HG03460 (cell line): Measurements from ENCODE around the gene CABLES1.

Source experiments
- ATAC-seq: cut with Tn5 transposase; IDR thresholded peaks from one replicate; pipeline ENCODE4 v1.9.1; 2021; ENCODE audit not compliant: unreplicated experiment

CABLES1 gene

DNA sequence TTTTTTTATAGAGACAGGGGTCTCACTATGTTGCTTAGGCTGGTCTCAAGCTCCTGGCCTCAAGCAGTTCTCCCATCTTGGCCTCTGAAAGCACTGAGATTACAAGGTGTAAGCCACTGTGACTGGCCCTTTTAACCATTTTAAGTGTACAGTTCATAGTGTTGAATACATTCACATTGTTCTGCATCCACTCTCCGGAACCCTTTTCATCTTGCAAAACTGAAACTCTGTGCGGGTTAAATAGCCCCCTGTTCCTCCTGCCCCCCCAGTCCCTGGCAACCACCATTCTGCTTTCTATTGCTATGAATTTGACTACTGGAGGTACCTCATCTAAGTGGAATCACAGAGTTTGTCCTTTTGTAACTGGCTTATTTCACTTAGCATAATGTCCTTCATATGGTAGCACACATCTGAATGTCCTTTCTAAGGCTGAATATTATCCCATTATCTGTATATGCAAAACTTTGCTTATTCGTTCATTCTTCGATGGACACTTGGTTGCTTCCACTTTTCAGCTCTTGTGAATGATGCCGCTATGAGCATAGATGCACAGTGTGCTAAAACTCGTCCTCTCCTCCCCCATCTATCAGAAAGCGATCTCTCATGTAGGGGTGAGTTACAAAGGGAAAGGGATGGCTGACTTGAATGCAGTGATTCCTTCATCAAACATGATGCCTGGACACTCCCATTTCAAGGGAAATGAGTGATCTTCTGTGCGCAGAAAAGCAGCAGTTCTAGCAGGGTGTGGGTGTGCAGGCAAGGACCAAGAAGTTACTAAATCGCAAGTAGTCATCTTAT is 30.2 kb downstream of the CABLES1 start:
- ATAC-seq: no peak

DNA sequence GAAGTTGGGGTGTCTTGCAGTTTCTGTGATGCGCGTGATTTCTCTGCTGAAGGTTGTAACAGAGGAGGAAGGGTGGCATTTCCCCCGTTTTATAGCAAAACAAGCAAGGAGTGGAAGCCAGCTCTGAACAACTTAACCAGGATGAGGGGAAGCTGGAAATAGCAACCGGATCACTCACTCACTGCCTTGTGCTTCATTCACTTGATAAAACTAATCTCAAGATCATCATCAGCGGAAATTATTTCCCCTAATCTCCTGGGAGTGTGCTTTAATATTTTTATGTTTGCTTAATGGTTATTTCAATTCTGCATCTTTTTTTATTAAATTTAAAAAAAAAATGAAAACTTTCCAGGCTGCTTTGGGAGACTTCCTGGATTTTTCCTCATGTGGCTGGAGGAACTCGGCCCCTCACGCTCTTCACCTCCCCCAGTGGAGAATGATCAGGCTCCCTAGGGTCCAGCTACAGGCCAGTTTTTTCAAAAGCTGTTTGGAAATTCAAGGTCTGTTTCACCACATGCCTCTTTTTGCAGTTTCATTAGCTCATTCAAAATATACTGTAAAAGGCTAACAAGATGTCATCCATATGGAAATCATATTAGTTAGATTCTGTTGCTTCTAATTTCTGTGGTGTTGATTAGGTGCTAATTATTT is 31.7 kb downstream of the CABLES1 start:
- ATAC-seq: no peak

DNA sequence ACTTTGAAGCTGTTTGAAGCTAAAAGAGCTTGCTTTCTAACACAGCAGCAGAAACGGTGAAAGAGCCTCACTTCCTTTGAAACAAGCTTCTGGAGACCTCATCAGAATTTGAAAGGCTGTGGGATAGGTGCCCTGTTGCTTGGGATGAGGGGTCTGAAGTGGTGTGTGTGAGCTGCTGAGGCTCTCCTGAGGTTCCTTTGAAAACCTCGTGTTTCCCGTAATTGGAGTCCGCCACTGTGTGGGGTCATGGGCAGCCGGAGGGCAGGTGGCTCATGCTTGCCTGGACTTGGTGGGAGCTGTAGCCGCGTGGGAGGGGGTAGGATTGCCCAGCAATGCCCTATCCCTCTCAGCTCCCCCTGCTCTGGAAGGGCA is 34.4 kb downstream of the CABLES1 start:
- no peak for ATAC-seq

DNA sequence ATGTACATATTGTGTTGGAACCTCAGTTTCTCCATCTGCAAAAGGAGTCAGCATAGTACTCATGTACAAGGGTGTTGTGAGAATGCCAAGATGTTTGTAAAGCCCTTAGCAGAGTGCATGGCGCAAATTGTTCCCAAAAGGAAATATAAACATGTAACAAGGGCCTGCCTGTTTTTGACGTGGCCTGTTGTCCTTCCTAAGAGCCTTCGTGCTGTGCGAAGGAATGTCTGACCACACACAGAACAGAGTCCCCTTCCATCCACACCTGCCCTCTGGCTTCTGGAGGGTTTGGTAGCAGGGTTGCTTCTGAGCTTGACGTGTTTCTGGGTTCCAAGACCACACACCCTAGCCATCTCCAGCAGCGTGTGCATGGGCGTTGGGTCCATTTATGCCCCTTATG is 34.9 kb downstream of the CABLES1 start:
- ATAC-seq: no peak

DNA sequence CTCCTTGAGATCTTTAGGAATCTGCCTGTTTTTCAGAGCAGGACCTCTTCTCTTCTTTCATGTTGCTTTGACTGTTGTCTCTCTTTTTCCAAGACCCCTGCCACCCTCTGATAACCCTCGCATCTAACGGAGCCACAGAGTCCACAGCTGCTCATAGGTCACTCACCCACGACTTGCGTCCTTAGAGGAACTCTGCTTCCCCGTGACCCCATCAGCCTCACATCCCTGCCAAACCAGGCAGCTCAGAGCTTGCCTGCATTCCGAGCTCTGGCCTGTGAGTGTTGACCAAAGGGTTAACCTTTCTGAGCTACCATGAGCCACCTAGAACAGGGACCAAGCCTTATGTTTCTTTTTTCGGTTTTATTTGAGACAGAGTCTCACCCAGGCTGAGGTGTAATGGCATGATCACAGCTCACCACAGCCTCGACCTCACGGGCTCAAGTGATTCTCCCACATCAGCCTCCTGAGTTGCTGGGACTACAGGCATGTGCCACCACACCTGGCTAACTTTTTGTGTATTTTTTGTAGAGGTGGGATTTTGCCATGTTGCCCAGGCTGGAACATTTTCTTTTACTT is 36.4 kb downstream of the CABLES1 start:
- no peak for ATAC-seq

DNA sequence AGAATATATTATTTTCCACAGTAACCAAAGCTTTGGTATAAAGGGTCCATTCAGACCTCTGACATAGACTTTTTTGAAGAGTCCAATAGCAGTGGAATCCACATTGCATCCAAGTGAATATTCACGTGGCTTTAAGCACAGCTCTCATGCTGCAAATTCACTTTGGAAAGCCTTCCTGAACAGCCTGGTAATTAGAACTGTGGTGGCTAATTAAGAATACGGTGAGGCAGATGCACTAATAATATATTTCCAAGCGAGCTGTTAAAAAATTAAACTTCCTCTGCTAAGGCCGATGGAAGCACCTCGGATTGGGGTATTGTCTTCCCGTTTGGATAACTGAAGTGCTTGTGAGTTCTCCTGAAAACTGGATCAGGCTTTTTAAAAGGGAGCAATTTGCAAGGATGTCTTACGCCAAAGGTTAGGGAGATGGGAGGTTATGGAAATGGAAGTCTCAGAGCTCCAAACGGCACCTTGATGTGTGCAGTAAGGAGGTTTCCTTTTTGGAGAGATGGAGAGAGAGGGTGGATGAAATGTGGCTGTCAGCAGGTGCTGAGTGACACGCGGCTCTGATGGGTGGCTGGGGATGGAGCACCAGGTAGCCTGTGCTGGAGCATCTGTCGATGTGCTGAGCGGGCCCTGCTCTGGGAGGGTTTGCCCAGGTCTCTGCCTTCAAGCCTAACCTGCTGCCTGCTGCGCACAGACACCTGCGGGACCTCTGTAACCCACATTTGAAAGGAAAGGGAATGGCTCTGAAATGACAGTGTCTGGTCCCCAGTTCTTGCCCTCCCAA is 37.5 kb downstream of the CABLES1 start:
- ATAC-seq: no peak

DNA sequence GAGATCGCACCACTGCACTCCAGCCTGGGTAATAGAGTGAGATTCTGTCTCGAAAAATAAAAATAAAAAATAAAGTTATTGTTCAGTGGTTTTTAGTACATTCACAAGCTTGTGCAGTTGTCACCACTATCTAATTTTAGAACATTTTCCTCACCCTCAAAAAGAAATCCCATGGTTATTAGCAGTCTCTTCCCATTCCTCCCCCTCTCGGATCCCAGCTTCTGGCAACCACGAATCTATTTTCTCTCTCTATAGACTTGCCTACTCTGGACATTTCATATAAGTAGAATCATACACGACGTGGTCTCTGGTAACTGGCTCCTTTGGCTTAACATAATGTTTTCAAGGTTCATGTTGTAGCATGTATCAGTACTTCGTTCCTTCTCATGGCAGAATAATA is 38.6 kb downstream of the CABLES1 start:
- no peak for ATAC-seq

DNA sequence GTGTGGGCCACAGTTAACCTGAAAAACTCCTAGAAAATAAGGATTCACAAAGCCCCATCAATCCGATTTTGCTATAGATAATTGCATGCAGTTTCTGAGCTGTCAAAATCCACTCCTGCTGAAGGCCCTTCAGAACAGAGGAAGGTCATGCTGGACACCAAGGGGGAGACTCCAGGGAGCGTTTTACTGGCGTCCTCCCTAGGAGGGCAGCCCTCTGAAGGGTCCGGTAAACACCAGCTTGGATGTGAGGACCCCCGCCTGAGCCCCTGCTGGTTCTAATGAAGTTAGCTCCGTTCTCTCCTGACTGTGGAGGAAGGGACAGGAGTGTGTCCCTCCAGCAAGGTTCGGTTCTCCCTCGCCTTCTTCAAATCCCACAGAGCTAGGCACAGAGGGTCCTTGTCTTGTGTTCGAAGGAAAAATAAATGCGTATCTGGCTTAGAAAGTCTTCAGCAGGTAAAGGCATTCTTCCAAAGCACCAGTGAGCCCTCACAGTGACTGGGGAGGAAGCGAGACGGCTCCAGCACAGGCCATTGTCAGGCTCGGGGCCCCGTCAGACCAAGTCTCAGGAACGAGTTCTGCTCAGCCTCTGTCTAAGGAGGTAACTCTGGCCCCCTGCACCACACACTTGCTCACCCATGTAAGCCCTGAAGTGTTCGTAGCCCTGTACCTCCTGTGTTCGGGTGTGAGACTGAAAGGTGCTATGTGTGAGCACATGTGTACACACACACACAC is 41.6 kb downstream of the CABLES1 start:
- no peak for ATAC-seq

DNA sequence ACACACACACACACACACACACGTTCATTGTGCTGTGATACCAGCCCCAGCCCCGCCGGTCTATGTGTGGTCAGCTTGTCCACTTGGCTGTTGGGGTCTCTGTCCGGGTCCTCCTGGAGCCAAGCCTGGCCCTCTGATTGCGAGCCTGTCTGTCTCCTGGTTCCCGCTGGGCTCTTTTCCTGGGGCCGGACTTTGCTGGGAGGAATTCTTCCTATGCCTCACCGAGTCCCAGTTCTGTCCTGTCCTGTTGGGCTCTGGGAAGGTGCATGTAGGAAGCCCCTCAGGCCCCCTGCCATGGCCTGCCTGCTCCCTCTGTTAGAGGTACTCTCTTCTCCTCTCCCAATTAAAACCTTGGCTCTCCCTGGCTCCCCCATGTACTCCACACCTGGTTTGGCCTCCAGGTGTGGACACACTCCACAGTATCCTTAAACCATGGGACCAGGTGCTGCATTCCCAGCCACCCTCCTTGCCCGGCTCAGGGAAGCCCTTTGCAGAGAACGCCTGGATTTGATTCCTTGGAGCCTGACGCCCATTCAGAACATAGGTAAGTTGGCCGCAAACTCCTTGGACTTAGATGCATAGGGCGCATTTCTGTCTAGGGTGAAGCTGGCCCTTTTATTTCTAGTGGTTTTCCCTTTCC is 42.3 kb downstream of the CABLES1 start:
- ATAC-seq: no peak

DNA sequence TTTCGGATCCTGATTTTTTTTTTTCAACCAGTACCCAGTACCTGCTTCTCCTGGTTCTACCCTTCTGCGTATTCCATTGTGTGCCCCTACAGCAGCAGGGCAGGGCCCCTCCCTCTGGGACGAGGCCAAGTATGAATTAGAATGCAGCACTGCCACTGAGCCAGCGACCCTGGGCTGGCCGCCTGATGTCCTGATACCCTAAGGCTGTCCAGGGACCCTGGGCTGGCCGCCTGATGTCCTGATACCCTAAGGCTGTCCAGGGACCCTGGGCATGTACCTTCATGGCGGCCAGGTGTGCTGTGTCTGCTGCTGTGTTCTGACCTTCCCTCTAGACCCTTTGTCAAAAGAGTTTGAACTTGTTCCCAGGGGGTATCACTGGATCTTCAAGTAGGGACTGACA is 42.9 kb downstream of the CABLES1 start:
- ATAC-seq: no peak

DNA sequence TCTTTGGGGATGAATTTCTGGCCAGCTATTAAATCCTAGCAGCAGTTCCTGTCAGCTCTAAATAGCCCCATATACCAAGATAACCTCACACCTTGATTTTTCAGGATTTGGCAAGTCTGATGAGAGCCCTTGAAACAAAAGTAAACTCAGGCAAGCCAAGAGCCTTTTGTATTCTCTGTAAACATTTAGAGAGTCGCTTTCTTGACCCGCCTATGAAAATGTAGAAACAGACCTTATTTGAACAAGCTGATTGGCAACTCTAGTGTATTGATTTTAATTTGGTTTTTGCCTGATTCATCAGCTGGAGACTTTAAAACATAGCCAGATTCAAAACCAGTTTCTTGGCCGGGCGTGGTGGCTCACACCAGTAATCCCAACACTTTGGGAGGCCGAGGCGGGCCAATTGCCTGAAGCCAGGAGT is 43.4 kb downstream of the CABLES1 start:
- ATAC-seq: no peak

DNA sequence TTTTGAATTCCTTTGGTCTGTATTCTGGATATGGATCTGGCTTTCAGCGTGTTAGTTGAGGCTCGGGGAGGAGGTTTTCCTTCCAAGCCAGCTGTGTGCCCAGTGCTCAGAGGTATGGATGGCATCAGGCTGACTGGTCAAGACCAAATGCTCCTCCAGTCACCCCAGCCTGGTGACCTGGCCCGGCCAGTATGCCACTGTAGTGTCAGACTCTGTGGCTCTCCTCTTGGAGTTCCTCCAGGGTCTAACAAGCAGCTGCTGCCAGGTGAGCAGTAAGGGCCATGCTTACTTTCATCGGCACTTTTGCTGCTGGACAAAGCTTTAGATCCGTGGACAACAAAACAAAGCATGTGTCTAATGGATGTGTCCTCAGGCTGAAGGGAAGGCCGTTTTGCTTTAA is 44.1 kb downstream of the CABLES1 start:
- ATAC-seq: no peak

DNA sequence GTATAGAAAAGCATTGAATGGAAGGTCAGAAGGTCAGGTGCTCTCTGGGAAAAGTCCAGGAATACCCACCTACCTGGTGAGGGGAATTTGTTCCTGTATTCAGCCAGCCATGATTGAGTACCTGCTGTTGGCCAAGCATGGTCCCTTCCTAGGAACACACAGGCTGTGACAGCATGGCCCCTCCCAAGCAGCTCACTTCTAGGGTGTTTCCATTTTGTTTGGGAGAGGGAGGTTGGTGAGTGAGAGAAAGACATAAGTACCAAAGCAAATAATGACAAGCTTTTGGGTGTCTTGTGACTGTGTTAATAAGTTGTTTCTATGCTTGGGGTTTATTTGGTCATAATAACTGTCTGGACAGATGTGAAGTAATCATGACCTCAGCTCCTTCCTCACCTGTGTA is 46.3 kb downstream of the CABLES1 start:
- ATAC-seq: no peak

DNA sequence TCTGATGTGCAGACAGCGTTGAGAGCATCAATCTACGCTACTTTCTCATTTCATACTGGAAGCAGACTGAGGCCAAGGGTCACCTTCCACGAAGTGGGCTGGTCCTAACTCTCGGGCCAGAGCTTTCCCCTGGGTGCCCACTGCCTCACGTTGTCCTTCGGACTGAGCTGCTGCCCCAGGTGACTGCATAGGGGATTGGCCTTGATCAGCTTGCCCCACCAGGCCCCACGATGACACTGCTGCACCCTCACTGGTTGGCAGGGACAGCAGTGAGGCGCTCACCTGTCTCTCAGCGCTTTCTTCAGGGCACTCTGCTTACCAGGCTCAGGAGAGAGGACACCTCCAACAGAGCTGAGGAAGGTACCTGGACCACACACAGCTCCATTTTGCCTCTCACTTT is 47.3 kb downstream of the CABLES1 start:
- no peak for ATAC-seq

DNA sequence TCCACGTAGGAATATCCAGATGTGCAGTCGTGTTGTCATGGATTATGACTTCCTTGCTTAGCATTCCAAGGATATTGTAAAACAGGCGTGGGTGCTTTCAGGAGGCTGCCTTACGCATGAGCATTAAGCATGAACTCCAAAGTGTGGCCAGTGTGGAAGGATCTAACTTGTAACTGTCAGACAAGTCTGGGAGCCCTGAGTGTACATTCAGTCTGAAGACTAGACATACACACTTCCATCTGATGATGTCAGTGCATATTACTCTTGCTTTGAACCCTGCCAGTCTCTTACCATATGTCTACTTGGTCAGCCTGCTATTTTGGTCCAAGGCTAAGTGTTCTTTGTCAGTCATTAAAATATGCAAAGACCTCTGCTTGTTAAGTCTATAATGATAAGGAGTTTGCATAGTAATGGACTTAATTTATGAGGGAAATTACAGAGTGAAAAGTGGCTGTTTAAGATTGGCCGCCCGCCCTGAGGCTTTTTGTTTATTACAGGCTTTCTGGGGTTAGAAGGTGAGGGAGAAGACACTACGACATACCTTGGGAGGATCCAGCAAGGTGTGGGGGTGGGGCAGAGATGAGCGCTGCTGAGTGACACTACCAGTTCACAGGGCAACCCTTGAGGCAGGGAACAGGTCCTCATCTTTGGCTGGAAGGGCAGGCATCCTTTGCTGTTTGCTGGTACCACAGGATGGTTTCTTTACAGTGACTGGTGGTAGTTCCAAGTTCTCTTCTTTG is 48.3 kb downstream of the CABLES1 start:
- no peak for ATAC-seq

DNA sequence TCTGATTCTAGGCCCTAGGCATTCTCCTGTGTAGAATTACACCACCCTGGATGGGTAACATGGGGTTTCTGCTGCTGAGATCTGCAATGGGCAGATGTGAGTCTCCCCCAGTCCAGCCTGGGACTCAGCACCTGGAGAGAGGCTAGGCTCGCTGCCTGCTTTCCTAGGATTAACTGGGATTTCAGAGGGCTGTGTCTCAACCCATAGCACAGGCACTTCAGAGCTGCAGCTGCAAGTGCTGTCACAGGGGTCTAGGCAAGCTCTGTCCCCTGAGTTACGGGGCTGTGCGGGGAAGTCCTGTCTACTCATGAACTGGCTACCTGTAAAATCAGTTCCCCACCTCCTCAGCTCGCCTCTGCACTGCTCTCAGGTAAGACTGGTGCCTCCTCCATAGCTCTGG is 51.5 kb downstream of the CABLES1 start:
- no peak for ATAC-seq

DNA sequence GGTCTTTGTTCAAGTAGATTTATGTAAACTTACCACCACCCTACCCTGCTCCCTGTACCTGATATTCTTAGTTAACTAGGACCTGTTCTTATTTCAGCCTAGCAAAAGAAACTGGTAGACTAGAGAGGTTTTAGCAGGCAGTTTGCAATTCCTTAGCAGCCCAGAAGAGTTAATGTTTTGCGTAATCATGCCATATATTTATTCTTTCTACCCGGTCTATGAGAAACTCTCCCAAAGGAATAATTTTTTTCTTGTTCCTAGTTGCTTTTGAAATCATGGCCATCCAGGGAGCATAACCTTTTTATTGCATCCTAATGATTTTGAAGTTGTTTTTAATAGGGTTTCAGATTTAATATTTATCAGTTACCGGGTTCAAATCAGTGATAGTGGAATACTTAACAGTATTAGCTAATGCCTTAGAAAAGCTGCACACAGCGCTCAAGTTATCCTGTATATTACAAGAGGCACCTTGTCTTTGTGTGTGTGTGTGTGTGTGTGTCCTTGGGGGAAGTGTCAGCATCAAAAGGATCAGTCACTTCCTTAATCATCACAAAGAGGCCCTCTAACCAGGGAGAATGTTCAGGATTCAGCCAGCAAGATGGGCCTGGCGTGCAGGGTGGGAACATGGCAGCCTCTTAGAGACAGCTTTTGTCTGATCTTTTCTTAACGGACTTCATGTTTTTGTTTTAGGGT is 52.9 kb downstream of the CABLES1 start:
- ATAC-seq: no peak

DNA sequence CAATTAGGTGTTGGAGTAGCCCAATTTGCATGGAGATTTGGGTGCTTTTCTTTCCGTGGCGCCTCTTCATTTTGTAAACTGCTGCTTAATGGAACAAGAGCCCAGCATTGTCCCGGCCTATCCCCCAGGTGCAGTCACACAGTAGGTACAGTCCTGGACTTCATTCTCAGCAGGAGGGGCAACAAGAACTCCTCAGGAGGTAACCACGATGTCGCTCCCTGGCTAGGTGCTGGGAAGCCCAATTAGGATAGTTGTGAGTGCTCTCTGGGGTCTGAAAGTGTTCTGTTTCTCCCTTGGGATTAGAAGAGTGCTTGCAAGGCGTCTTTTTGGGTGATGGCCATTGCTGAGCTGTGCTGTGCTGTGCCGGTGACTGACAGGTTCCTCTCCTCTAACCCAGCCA is 53.8 kb downstream of the CABLES1 start:
- no peak for ATAC-seq
